ENCODE data around the gene SLX9.
"Not testable (repeated sequence)": the region's sequence is repeated elsewhere in the genome, so short reads cannot be mapped to it uniquely, and the experiment has no call there.

Gene SLX9

DNA sequence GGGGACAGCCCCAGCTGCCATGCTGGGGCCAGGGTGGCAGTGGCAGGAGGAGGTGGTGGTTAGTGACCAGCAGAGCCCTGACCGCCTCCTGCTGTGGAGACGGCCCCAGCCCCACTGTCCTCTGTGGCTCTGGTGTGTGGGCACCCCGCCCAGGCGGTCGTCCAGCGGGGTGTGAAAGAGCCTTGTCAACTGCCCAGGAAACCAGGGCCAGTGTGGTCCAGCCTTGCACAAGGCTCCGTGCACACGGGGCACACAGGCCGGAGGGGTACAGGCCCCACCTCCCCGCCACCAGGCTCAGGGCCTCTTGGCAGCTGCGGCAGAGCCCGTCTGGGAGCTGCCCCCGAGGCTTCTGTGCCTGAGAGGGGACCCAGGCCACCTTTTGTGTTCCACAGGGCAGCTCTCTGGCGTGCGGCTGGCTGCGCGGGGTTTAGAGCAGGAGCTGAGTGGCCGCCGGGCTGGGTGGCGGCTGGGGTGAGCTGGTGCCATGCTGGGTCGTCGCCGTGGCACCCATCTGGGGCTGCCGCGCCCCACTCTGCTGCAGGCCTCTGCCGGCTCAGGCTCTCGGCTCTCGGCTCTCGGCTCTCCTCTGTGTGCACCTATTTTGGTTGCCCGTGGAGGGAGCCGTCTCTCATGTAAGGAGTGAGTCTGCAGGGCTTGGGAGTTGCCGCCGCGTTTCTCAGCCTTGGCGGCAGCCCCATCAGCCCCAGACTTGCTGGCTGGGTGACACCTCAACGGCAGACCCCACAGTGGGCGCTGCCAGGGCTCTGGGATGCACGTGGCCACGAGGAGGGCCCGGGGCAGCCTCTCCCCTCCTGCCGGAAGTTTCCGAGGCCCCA lies 36.1 kb downstream of the SLX9 start:
- DNase-seq (ENCODE audit: low read depth in 2 of 2, low spot score in 1 of 2), result no peak

DNA sequence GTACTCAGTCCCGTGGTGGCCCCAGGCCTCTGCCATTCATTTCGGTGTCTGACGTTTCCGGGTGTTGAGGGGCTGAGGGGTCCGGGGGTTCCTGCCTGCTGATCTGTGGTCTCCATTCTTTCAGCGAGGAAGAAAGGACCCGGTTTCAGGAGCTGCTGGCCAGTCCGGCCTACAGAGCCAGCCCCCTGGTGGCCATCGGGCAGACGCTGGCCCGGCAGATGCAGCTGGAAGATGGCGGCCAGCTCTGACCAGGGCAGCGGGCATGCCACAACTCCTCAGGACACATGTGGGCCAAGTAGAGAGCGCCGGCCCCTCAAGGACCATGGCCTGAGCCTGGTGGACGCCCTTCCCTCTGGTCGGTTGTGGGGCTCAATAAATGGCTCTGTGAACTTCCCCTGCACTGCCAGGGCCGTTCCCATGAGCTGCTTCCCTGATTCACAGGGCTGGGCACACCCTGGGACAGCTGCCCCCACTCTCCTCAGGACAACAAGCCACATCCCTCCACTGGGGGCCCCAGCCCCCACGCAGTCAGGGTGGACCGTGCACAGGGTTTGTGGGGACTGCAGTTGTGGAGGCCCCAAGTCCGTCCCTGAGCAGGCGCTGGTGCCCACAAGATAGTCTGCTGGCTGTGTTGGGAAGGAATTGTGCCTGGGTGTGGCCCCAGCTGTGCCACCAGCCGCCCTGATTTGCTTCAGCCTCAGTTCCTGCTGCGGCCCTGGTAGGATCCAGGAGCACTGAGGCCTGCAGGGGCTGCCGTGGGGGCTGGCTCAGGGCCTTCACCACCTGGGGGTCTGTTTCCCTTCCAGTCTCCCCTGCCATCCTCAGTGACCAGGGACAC lies 36.9 kb downstream of the SLX9 start:
- not testable (repeated sequence) for DNase-seq (ENCODE audit: low read depth in 2 of 2, low spot score in 1 of 2)

DNA sequence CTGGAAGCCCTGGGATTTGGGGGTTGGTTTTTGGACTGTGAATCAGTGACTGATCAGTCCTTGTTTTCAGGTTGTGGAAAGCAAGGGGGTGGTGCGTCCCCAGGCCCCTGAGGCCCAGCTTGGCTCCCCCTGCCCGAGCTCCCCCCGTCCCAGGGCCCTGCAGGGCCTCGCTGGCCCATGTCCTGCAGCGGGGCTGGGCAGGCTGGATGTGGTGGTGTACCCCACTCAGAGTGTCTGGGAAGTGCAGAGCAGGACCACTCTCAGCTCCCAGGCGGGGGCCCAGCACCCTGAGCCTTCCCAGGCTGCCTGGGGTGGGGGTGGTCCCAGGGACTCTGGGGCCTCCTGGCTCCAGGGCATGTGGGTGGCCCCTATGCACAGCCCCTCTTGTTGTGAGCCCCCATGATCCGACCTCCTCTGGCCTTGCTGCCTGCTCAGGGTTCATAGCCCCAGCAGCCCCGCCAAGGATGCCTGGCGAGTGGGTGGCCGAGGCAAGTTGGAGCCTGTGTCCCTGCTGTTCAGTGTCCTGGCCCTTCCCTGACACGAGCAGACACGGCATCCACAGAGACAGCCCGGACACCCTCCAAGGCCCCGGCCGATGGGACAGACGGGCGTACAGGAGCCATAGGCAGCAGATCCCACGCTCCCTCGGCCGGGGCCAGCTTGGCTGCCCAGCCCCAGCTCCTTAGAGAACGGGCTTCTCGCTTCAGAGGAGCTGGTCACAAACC lies 37.9 kb downstream of the SLX9 start:
- DNase-seq (ENCODE audit: low read depth in 2 of 2, low spot score in 1 of 2), result no peak

- no peak for DNase-seq (ENCODE audit: low read depth in 2 of 2, low spot score in 1 of 2)
Measured at GRCh38 chr21:44979687-44980561, 40.1 kb downstream of the SLX9 start.

GRCh38 chr21:44980562-44981489 lies 41.0 kb downstream of the SLX9 start:
- no peak for DNase-seq (ENCODE audit: low read depth in 2 of 2, low spot score in 1 of 2)

DNA sequence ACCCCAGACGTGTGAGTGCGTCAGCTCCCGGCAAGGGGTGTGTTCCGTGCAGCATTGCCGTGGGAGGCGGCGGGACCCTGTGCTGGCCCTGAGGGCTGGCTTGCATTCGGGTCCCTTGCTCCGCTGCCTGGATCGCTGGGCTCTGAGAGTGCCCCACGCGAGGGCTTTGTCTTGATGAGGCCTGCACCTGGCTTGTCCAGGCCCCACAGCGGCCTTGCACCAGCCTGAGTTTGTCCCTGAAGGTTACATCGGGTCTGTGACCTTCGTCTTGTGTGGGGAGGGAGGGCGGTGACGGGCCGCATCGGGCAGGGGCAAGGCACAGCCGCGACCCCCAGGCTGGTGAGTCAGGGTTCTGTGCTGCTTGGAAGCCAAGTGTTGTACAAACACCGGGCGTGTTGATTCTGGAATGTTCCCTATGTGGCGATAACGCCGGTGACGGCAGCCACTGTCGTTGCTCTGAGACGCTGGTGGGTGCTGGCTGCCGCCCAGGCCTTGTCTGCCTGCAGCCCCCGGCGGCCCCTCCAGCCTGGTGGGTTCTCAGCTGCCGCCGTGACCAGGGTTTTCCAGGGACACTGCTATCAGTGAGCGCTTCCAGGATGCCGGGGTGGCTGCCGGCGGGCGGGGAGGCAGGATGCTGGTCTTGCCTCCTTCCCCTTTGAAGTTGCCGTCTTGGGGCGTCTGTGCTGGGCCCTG lies 42.9 kb downstream of the SLX9 start:
- no peak for DNase-seq (ENCODE audit: low read depth in 2 of 2, low spot score in 1 of 2)

DNA sequence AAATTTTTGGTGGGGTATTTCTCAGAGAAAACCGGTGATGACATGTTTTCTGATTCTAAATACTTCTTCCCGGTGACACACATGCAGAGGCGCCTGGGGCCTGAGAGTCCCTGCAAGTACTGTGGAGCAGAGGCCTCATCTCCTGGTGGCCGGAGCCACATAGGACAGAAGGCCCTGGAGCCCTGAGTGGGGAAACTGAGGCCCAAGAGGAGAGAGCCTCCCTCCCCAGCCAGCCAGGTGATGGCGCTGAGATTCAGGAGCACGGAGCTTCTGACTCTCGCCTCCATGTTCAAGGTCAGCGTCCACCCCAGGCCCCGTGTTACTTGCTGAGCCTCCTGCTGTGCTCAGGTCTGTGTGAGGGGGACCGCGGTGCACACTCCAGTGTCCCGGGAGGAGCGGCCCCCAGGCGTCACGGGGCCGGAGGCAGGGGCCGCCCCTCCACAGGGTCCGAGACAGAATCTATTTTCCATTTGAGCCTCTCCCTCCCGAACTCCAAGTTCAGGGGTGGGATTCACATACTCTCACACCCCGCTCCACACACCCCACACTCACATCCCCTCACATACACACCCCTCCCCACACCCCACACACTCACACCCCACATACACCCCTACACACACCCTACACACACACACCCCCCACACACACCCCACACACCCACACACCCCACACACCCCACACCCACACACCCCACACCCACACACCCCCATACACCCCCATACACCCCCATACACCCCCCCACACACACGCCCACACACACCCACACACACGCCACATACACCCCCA lies 43.8 kb downstream of the SLX9 start:
- no peak for DNase-seq (ENCODE audit: low read depth in 2 of 2, low spot score in 1 of 2)

GRCh38 chr21:44984428-44984791 lies 44.6 kb downstream of the SLX9 start:
- no peak for DNase-seq (ENCODE audit: low read depth in 2 of 2, low spot score in 1 of 2)

DNA sequence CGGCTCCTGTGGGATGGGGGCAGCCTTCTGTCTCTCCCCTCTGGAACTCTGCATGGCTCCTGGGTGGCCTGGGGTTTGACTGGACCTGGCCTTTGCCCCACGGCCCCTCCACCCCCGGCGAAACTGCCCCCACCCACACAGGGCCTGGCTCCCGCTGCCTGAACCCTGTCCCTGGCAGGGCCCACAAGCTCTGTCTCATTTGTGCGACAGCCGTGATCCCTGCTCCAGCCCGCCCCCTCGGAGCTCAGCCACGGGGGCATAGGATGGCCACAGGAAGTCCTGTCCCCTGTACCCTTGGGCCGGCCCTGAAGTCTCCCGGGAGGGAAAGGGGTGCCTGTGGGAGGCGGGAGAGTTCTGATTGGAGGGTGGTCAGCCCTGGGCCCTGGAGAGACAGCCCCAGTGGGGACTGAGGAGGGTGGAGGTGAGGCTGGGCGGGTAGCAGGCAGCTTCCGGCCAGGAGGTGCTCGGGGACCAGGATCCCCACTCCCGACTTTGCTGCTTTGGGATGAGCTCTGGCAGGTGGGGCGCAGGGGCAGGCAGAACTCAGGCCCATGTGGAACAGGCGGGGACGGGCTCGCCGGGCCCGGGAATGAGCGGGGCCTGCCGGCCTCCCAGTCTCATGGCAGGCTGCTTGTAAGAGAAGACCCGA lies 45.1 kb downstream of the SLX9 start:
- DNase-seq (ENCODE audit: low read depth in 2 of 2, low spot score in 1 of 2), result no peak

DNA sequence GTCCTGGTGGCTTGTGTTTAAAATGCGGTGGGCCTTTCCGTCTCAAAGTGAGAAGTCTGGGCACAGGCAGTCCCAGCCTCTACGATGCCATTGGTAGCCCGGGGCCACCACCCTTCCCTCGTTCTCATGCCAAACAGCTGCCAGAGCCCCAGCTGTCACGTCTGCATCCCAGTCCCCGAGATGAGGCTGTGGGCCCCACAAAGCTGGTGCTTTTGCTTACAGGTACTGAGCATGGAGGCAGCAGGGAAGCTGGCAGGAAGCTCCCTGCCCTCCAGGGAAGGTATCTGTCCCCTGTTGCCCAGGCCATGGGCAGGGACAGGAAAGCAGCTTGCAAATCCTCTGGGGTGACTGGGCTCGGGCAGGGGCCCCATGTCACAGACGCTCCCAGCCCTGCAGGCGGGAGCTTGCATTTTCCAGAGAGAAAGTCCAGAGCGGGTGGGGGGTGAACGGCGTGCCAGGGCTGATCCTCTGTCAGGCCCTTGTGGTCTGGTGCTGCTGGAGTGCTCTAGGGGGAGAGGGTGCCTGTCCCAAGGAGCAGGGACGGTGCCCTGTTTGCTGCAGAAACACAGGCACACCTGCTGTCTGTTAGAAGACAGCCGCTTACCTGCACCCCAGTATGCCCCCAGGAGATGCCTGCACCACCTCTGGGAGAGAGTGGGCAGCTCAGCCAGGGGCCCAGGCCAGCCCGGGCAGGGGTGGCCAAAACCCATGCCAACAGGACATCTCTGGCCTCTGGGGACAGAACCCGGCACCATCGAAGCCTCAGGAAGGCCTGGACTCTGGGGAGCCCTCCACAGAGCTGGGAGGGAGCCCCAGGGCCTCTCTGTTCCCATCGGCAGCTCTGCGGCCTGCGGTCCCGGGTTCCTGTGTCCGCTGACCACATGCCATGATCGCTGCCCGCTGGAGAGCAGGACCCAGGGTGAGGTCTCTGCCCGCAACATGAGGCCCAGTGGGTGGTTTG lies 45.9 kb downstream of the SLX9 start:
- DNase-seq (ENCODE audit: low read depth in 2 of 2, low spot score in 1 of 2), result no peak

- no peak for DNase-seq (ENCODE audit: low read depth in 2 of 2, low spot score in 1 of 2)
Measured at GRCh38 chr21:44986471-44987291, 46.9 kb downstream of the SLX9 start.

- no peak for DNase-seq (ENCODE audit: low read depth in 2 of 2, low spot score in 1 of 2)
Measured at GRCh38 chr21:44987301-44987885, 47.6 kb downstream of the SLX9 start.

DNA sequence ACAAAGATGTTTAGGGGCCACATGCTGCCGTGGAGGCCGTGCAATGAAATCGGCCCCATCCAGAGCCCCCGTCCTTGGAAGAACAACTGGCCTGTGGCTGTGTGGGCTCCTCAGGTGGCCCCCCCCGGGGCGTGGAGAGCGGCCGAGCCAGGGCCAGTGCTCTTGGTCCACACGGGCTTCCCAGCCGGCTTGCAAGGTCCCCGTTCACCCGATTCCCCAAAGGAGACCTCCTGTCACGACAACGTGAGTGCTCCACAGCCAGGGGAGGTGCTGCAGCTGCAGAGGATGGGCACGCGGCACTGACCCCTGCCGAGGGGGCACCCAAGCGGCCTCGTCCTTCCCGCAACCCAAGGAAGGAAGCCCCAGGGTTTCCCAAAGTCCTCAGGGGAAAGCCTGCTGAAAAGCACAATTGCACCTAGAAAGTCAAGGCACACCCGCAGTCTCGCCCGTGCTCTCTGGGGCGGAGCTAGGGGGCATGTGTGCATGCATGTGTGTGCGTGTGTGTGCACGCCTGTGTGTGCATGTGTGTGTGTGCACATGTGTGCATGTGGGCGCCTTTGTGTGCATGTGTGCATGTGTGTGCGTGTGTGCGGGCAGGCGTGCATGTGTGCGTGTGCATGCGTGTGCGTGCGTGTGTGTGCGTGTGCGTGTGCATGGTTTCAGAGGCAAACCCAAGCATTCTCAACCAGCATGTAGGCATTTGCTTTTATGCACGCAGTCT lies 48.2 kb downstream of the SLX9 start:
- no peak for DNase-seq (ENCODE audit: low read depth in 2 of 2, low spot score in 1 of 2)

- no peak for DNase-seq (ENCODE audit: low read depth in 2 of 2, low spot score in 1 of 2)
Measured at GRCh38 chr21:44988607-44989536, 49.0 kb downstream of the SLX9 start.

Measured in stimulated activated CD8-positive, alpha-beta memory T cell treated with anti-CD3 and anti-CD28 coated beads, Interleukin-4, amount 100 ng/mL, for 1 hour (primary cell).